Cerebellar cortex (tissue), 1 donor: ENCODE data around the gene ZBTB20.

ENCODE experiments used
- DNase-seq: peaks from one replicate; pipeline ENCODE4 v3.0.0-alpha.2; 2015; ENCODE audit warnings: low spot score

The ZBTB20 gene

GRCh38 chr3:114332342-114333179 lies 814.5 kb downstream of the ZBTB20 start:
- no peak for DNase-seq

- no peak for DNase-seq
These were observed 815.4 kb downstream of the ZBTB20 start for GRCh38 chr3:114331710-114332109.

GRCh38 chr3:114331007-114331406 lies 816.1 kb downstream of the ZBTB20 start:
- DNase-seq, result no peak

GRCh38 chr3:114329823-114330222 lies 817.3 kb downstream of the ZBTB20 start:
- DNase-seq, result no peak

GRCh38 chr3:114328345-114328744 lies 818.7 kb downstream of the ZBTB20 start:
- no peak for DNase-seq

GRCh38 chr3:114327665-114328064 lies 819.4 kb downstream of the ZBTB20 start:
- no peak for DNase-seq

GRCh38 chr3:114323546-114324254 lies 823.4 kb downstream of the ZBTB20 start:
- no peak for DNase-seq

GRCh38 chr3:114320246-114320645 lies 826.8 kb downstream of the ZBTB20 start:
- no peak for DNase-seq

GRCh38 chr3:114319453-114319852 lies 827.6 kb downstream of the ZBTB20 start:
- DNase-seq, result no peak

GRCh38 chr3:114318295-114318694 lies 828.8 kb downstream of the ZBTB20 start:
- no peak for DNase-seq

GRCh38 chr3:114314282-114314681 lies 832.8 kb downstream of the ZBTB20 start:
- no peak for DNase-seq

GRCh38 chr3:114313426-114313825 lies 833.7 kb downstream of the ZBTB20 start:
- DNase-seq, result no peak

- no peak for DNase-seq
These were observed 836.4 kb downstream of the ZBTB20 start for GRCh38 chr3:114310695-114311094.

- DNase-seq, result no peak
These were observed 838.3 kb downstream of the ZBTB20 start for GRCh38 chr3:114308830-114309229.

- DNase-seq, result no peak
These were observed 838.7 kb downstream of the ZBTB20 start for GRCh38 chr3:114308377-114308776.

GRCh38 chr3:114307832-114308231 lies 839.3 kb downstream of the ZBTB20 start:
- DNase-seq, result no peak

- no peak for DNase-seq
These were observed 839.8 kb downstream of the ZBTB20 start for GRCh38 chr3:114307222-114307830.

- no peak for DNase-seq
These were observed 847.0 kb downstream of the ZBTB20 start for GRCh38 chr3:114299941-114300624.

GRCh38 chr3:114299421-114299820 lies 847.7 kb downstream of the ZBTB20 start:
- no peak for DNase-seq

- no peak for DNase-seq
These were observed 851.1 kb downstream of the ZBTB20 start for GRCh38 chr3:114295946-114296345.

GRCh38 chr3:114294940-114295480 lies 852.1 kb downstream of the ZBTB20 start:
- DNase-seq, result no peak
